ENCODE data around the gene ZNF521. TPM values are rescaled to one million over a fixed set of nuclear protein-coding genes. Genes with fewer than 3 reads are reported as not detected.

ZNF521 gene
- polyA plus RNA-seq, 3 donors: 0.07 to 0.20 TPM; not detected in 1

- no peaks in the 10 kb centered on the region for H3K36me3 ChIP-seq (replicated peaks in 1 of 2; ENCODE audit: control insufficient read depth in 1 of 2, insufficient read depth in 2 of 2, low read length in 2 of 2)
- H3K27me3 Mint-ChIP-seq (ENCODE audit: low read depth in 3 of 3): no peaks in the 10 kb centered on the region
- H3K9ac ChIP-seq (ENCODE audit: insufficient read depth, low read length, poor library complexity, severe bottlenecking): no peak overlapping the region
- no peaks in the 10 kb centered on the region for H4K20me1 ChIP-seq (ENCODE audit: insufficient read depth, low read length)
- DNase-seq: no peak
- H3K9me3 Mint-ChIP-seq: peaks cover 0 to 7% (median 1%) of the 10 kb centered on the region in 7 donors
- H3K4me3 Mint-ChIP-seq: no peak overlapping the region
- no peak overlapping the region for H3K4me3 ChIP-seq (replicated peaks in 1 of 3; ENCODE audit: low read depth in 2 of 3, low read length in 3 of 3)
- no peaks in the 10 kb centered on the region for H3K79me2 ChIP-seq (ENCODE audit: insufficient read depth, low read length)
- H3K4me1 Mint-ChIP-seq: peaks cover 13% of the 10 kb centered on the region
- no peaks in the 10 kb centered on the region for H3K9me3 ChIP-seq (replicated peaks in 1 of 2; ENCODE audit: control insufficient read depth in 1 of 2, insufficient read depth in 1 of 2, low read length in 2 of 2)
- intact Hi-C loops (cut with micrococcal nuclease): no loop called here
- H2AFZ ChIP-seq (ENCODE audit: insufficient read depth, low read depth, low read length, poor library complexity, severe bottlenecking): no peak overlapping the region
- H3K36me3 Mint-ChIP-seq: no peaks in the 10 kb centered on the region
- no CpG with 5 or more reads among the region's 1 CpG for WGBS (ENCODE audit: insufficient coverage)
- no peak overlapping the region for H3K27ac ChIP-seq (ENCODE audit: low read depth in 1 of 2, low read length in 2 of 2)
- H3K27me3 ChIP-seq (ENCODE audit: control insufficient read depth in 2 of 2, insufficient read depth in 2 of 2, low read length in 2 of 2): no peaks in the 10 kb centered on the region
- H3K4me1 ChIP-seq (ENCODE audit: control insufficient read depth in 1 of 2, insufficient read depth in 2 of 2, low read length in 2 of 2): peaks cover 0 to 5% of the 10 kb centered on the region in 2 donors
- H3K4me2 ChIP-seq (replicated peaks; ENCODE audit: extremely low read depth, low read length, poor library complexity, severe bottlenecking): no peak overlapping the region
- TF ChIP-seq CTCF (IDR thresholded peaks at IDR 0.05): no peak
- no peak overlapping the region for H3K27ac Mint-ChIP-seq
These were observed 226.3 kb downstream of the ZNF521 start for GRCh38 chr18:25125680-25126079.

DNA sequence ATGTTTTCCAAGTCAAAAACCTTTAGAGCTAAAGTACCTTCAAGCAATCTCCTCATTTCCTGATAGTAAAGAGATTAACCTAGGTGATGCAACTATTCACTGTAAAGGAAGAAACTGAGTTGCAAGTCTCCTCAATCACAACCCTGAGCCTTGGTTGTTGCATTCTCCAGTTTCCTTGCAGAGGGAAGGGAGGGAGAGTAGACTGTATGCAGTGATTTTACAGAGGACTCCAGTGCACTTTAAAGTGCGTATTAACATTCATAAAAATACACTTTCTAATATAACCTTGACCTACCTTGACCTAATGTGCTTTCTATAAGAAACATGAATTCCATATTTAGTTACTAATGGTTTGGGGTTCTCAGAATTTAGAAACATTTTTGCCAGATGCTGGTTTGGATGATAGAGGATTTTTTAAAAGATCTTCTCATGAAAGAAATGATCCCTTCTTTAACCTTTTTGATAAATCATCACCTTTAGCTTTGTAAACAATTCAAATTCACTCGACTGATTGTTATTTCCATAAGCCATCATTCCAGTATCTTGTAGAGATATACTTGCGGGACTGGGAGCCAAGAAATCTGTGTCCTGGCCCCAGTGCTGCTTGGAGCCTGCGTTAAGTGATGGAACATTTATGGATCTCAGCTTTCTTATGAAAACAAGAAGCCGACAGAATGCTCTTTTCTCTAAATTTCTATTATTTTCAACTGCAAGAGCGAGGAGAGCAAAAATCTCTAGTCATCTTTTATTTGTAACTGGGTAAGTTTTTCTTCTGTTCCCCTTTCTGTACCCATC lies 228.3 kb downstream of the ZNF521 start:
- Histone ChIP-seq H3K79me2 (ENCODE audit: insufficient read depth, low read length) (no peaks in the 10 kb centered on the region), H3K4me2 (replicated peaks; ENCODE audit: extremely low read depth, low read length, poor library complexity, severe bottlenecking) (no peak overlapping the region), H3K36me3 (replicated peaks in 1 of 2; ENCODE audit: control insufficient read depth in 1 of 2, insufficient read depth in 2 of 2, low read length in 2 of 2) (no peaks in the 10 kb centered on the region), H3K9ac (ENCODE audit: insufficient read depth, low read length, poor library complexity, severe bottlenecking) (no peak overlapping the region), H4K20me1 (ENCODE audit: insufficient read depth, low read length) (no peaks in the 10 kb centered on the region), H2AFZ (ENCODE audit: insufficient read depth, low read depth, low read length, poor library complexity, severe bottlenecking) (no peak overlapping the region), H3K27me3 (ENCODE audit: control insufficient read depth in 2 of 2, insufficient read depth in 2 of 2, low read length in 2 of 2) (no peaks in the 10 kb centered on the region), H3K27ac (ENCODE audit: low read depth in 1 of 2, low read length in 2 of 2) (no peak overlapping the region), H3K4me1 (ENCODE audit: control insufficient read depth in 1 of 2, insufficient read depth in 2 of 2, low read length in 2 of 2) (peaks cover 0 to 5% of the 10 kb centered on the region in 2 donors), H3K9me3 (replicated peaks in 1 of 2; ENCODE audit: control insufficient read depth in 1 of 2, insufficient read depth in 1 of 2, low read length in 2 of 2) (no peaks in the 10 kb centered on the region), H3K4me3 (replicated peaks in 1 of 3; ENCODE audit: low read depth in 2 of 3, low read length in 3 of 3) (no peak overlapping the region)
- Mint-ChIP-seq H3K27me3 (ENCODE audit: low read depth in 3 of 3) (no peaks in the 10 kb centered on the region), H3K27ac (no peak overlapping the region), H3K9me3 (peaks cover 0 to 13% (median 3%) of the 10 kb centered on the region in 7 donors), H3K4me3 (no peak overlapping the region), H3K36me3 (no peaks in the 10 kb centered on the region), H3K4me1 (peaks cover 13% of the 10 kb centered on the region)
- WGBS (ENCODE audit: insufficient coverage): 100% methylated on average over 2 of the region's 6 CpGs
- DNase-seq: no peak
- TF ChIP-seq CTCF (IDR thresholded peaks at IDR 0.05): no peak
- intact Hi-C loops (cut with micrococcal nuclease): no loop called here

All from CD14-positive monocyte (primary cell).